Liver (tissue), 9 donors: Measurements from ENCODE around the gene CSF1. TPM values are rescaled to one million over a fixed set of nuclear protein-coding genes. Genes with fewer than 3 reads are reported as not detected.

Experiments used
- DNase-seq: peaks from one replicate; pipeline ENCODE4 v3.0.0-alpha.2; 2017; ENCODE audit warnings: low spot score
- H3K27ac ChIP-seq, 2 donors: one replicate each; pipeline ENCODE4 v1.7.0; 2013; ENCODE audit warnings: inconsistent platforms in 2 of 2, low read length in 2 of 2, control low read depth in 1 of 2, low read depth in 1 of 2, mild to moderate bottlenecking in 1 of 2
- H3K27me3 ChIP-seq, 4 donors: one replicate each; pipeline versions ENCODE4 v1.6.1 to v1.7.0; 2013; ENCODE audit warnings: low read length in 3 of 4, inconsistent platforms in 1 of 4, mild to moderate bottlenecking in 1 of 4, moderate library complexity in 1 of 4; ENCODE audit not compliant: control insufficient read depth in 4 of 4, insufficient read depth in 4 of 4
- H3K36me3 ChIP-seq, 4 donors: one replicate each; pipeline versions ENCODE4 v1.6.1 to v1.7.0; 2013; ENCODE audit warnings: low read length in 3 of 4, mild to moderate bottlenecking in 3 of 4, low read depth in 1 of 4, moderate library complexity in 1 of 4; ENCODE audit not compliant: control insufficient read depth in 4 of 4, insufficient read depth in 3 of 4
- H3K4me1 ChIP-seq, 4 donors: one replicate each; pipeline versions ENCODE4 v1.6.1 to v1.7.0; 2013; ENCODE audit warnings: low read length in 3 of 4, mild to moderate bottlenecking in 3 of 4, moderate library complexity in 1 of 4; ENCODE audit not compliant: control insufficient read depth in 4 of 4, insufficient read depth in 4 of 4
- H3K4me3 ChIP-seq, 3 donors: one replicate each; pipeline versions ENCODE4 v1.6.1 to v1.7.0; 2013; ENCODE audit warnings: low read length in 3 of 3, control low read depth in 1 of 3, low read depth in 1 of 3, mild to moderate bottlenecking in 1 of 3
- H3K9ac ChIP-seq, 2 donors: one replicate each; pipeline ENCODE4 v1.7.0; 2013; ENCODE audit warnings: low read length in 2 of 2, mild to moderate bottlenecking in 2 of 2, moderate library complexity in 2 of 2, control low read depth in 1 of 2, low read depth in 1 of 2
- H3K9me3 ChIP-seq, 4 donors: one replicate each; pipeline versions ENCODE4 v1.6.1 to v1.7.0; 2013; ENCODE audit warnings: low read length in 3 of 4; ENCODE audit not compliant: control insufficient read depth in 4 of 4
- FOXA1 ChIP-seq: IDR thresholded peaks from 2 replicates; pipeline ENCODE4 v1.6.1; 2016; ENCODE audit warnings: antibody characterized with exemption
- GABPA ChIP-seq, 2 donors: IDR thresholded peaks in 1 of 2; conservative IDR thresholded peaks in 1 of 2; 2 replicates each; pipeline ENCODE4 v1.6.1; 2016; ENCODE audit warnings: antibody characterized with exemption in 2 of 2, mild to moderate bottlenecking in 1 of 2, moderate library complexity in 1 of 2
- HNF4A ChIP-seq, 2 donors: conservative IDR thresholded peaks; 2 replicates each; pipeline ENCODE4 v1.6.1; 2016; ENCODE audit warnings: antibody characterized with exemption in 2 of 2, mild to moderate bottlenecking in 2 of 2
- JUND ChIP-seq, 2 donors: IDR thresholded peaks; 2 replicates each; pipeline ENCODE4 v1.6.1; 2016; ENCODE audit warnings: antibody characterized with exemption in 2 of 2
- NR2F2 ChIP-seq: IDR thresholded peaks from 2 replicates; pipeline ENCODE4 v1.6.1; 2016; ENCODE audit warnings: antibody characterized with exemption
- RAD21 ChIP-seq, 2 donors: IDR thresholded peaks; 2 replicates each; pipeline ENCODE4 v1.6.1; 2016; ENCODE audit warnings: antibody characterized with exemption in 2 of 2, mild to moderate bottlenecking in 2 of 2
- RXRA ChIP-seq, 2 donors: IDR thresholded peaks; 2 replicates each; pipeline ENCODE4 v1.6.1; 2017 to 2018; ENCODE audit warnings: antibody characterized with exemption in 2 of 2, mild to moderate bottlenecking in 1 of 2
- SP1 ChIP-seq: IDR thresholded peaks from 2 replicates; pipeline ENCODE4 v1.6.1; 2018; ENCODE audit warnings: antibody characterized with exemption, mild to moderate bottlenecking
- TAF1 ChIP-seq: conservative IDR thresholded peaks from 2 replicates; pipeline ENCODE4 v1.6.1; 2016; ENCODE audit warnings: antibody characterized with exemption, mild to moderate bottlenecking
- YY1 ChIP-seq: IDR thresholded peaks from 2 replicates; pipeline ENCODE4 v1.6.1; 2016; ENCODE audit warnings: antibody characterized with exemption, mild to moderate bottlenecking
- WGBS: extraction: QIAGEN DNeasy Blood & Tissue Kit; methylation state at CpG from one replicate; pipeline ENCODE4 v1.1.7; 2013; 5-methylcytosine and 5-hydroxymethylcytosine counted together
- polyA plus RNA-seq, 2 donors: library from polyadenylated mRNA; stranded (reverse) in 1 of 2; unstranded in 1 of 2; fragments of 200-250 nt in 1 of 2; fragments of >200 nt in 1 of 2; fragmentation: Nextera tagmentation in 1 of 2; extraction: Ambion mirVana in 1 of 2; gene quantifications; one replicate each; pipeline versions ENCODE4 v1.2.1 to v1.2.3, GENCODE V29; 2013 to 2015
- total RNA-seq, 2 donors: library from RNA; depleted of rRNA; stranded (reverse); fragments of >200 nt; gene quantifications; one replicate each; pipeline ENCODE4 v1.2.3, GENCODE V29; 2014
- TF ChIP-seq, protein P1 (sequence below): IDR thresholded peaks from 2 replicates; pipeline ENCODE4 v1.6.1; 2016; ENCODE audit warnings: antibody characterized with exemption
- TF ChIP-seq, protein P2 (sequence below): IDR thresholded peaks from 2 replicates; pipeline ENCODE4 v1.6.1; 2016; ENCODE audit warnings: antibody characterized with exemption, mild to moderate bottlenecking
- TF ChIP-seq, protein P3 (sequence below): fragments of 150-350 bp; IDR thresholded peaks from 2 replicates; pipeline ENCODE4 v1.5.1; 2017; ENCODE audit warnings: improper control_type of control experiment, low read depth, low read length; ENCODE audit not compliant: missing input control
- TF ChIP-seq, protein P4 (sequence below): IDR thresholded peaks from 2 replicates; pipeline ENCODE4 v1.6.1; 2016; ENCODE audit warnings: antibody characterized with exemption
- donor health status: healthy.
- donor health status: healthy.
- donor health status: healthy.
- donor health status: healthy.
- donor health status: healthy.

Gene CSF1
- total and polyA plus RNA-seq, 4 donors, result 6.3 to 15.2 (median 11.3) TPM

DNA sequence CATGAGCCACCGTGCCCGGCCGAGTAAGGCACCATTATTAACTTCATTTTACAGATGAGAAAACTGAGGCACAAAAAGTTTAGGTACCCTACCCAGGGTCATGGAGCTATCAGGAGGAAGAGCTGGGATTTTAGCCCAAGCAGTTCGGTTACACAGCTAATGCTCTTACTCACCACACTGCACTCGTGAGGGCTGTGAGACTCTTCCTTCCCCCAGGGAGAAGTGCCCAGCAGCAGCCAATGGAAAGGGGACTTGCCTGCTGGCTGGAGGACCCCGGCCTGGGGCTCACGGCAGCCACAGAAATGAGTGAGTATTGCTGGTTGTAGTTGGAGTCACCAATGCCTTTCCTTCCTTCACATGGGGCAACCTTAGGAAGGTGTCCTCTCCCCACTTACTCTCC, 5.2 kb upstream of the CSF1 start:
- peaks cover 14 to 49% (median 34%) of the 10 kb centered on the region in 4 donors for H3K4me1 ChIP-seq
- no peaks in the 10 kb centered on the region for H3K27me3 ChIP-seq
- no peak overlapping the region for H3K9ac ChIP-seq
- WGBS, result 92% methylated on average over 7 of the region's 7 CpGs
- DNase-seq, result no peak
- no peaks in the 10 kb centered on the region for H3K36me3 ChIP-seq
- H3K4me3 ChIP-seq, result no peak overlapping the region
- H3K9me3 ChIP-seq, result no peaks in the 10 kb centered on the region
- TF ChIP-seq TAF1, result no peak
- H3K27ac ChIP-seq, result no peak overlapping the region

DNA sequence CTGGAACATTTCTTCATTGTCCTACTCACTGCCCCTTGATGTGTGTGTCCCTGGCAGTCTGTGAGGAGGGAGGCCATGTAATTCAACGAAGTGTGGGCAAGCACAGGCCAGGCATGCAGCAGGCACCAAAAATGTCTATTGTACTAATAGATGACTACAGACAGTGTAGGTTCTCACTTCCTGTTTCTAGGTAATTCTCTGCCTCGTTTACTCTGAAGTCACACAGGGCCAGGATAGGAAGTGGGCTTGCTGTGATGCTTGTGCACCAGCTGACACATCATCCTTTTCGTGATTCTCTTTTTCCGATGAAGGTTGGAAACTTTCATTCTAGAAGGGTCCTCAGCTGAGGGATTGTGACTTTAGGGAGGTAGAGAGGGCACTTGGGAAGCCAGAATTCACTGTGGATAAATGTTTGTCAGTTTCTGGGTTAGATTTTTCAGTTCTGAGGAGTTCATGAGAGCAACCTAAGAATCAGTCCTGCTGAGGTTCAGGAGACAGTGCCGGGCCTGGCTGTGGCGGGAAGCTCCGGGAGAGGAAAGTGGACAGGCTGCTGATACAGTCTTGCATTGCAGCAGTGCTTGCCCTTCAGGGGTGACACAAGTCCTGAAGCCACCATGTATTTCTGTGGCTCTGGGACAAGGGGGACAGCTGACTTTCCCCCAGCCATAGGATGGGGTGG, 4.3 kb upstream of the CSF1 start:
- Histone ChIP-seq H3K9ac (no peak overlapping the region), H3K9me3 (no peaks in the 10 kb centered on the region), H3K36me3 (no peaks in the 10 kb centered on the region), H3K27me3 (no peaks in the 10 kb centered on the region), H3K4me3 (no peak overlapping the region), H3K4me1 (peaks cover 12 to 49% (median 33%) of the 10 kb centered on the region in 4 donors), H3K27ac (no peak overlapping the region)
- WGBS, result 72% methylated on average over 7 of the region's 7 CpGs
- no peak for DNase-seq
- TF ChIP-seq, protein P1, sequence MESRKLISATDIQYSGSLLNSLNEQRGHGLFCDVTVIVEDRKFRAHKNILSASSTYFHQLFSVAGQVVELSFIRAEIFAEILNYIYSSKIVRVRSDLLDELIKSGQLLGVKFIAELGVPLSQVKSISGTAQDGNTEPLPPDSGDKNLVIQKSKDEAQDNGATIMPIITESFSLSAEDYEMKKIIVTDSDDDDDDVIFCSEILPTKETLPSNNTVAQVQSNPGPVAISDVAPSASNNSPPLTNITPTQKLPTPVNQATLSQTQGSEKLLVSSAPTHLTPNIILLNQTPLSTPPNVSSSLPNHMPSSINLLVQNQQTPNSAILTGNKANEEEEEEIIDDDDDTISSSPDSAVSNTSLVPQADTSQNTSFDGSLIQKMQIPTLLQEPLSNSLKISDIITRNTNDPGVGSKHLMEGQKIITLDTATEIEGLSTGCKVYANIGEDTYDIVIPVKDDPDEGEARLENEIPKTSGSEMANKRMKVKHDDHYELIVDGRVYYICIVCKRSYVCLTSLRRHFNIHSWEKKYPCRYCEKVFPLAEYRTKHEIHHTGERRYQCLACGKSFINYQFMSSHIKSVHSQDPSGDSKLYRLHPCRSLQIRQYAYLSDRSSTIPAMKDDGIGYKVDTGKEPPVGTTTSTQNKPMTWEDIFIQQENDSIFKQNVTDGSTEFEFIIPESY, result no peak
- TF ChIP-seq JUND (IDR thresholded peaks at IDR 0.05) (no peak), SP1 (no peak), YY1 (no peak), HNF4A (conservative IDR thresholded peaks at IDR 0.05) (no peak), NR2F2 (no peak), GABPA (IDR thresholded peaks at IDR 0.05 in 1 of 2, conservative IDR thresholded peaks at IDR 0.05 in 1 of 2) (no peak), RXRA (IDR thresholded peaks at IDR 0.05) (no peak), FOXA1 (no peak), RAD21 (IDR thresholded peaks at IDR 0.05) (no peak), TAF1 (no peak)
- TF ChIP-seq, protein P2, sequence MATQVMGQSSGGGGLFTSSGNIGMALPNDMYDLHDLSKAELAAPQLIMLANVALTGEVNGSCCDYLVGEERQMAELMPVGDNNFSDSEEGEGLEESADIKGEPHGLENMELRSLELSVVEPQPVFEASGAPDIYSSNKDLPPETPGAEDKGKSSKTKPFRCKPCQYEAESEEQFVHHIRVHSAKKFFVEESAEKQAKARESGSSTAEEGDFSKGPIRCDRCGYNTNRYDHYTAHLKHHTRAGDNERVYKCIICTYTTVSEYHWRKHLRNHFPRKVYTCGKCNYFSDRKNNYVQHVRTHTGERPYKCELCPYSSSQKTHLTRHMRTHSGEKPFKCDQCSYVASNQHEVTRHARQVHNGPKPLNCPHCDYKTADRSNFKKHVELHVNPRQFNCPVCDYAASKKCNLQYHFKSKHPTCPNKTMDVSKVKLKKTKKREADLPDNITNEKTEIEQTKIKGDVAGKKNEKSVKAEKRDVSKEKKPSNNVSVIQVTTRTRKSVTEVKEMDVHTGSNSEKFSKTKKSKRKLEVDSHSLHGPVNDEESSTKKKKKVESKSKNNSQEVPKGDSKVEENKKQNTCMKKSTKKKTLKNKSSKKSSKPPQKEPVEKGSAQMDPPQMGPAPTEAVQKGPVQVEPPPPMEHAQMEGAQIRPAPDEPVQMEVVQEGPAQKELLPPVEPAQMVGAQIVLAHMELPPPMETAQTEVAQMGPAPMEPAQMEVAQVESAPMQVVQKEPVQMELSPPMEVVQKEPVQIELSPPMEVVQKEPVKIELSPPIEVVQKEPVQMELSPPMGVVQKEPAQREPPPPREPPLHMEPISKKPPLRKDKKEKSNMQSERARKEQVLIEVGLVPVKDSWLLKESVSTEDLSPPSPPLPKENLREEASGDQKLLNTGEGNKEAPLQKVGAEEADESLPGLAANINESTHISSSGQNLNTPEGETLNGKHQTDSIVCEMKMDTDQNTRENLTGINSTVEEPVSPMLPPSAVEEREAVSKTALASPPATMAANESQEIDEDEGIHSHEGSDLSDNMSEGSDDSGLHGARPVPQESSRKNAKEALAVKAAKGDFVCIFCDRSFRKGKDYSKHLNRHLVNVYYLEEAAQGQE, result no peak
- TF ChIP-seq, protein P3, sequence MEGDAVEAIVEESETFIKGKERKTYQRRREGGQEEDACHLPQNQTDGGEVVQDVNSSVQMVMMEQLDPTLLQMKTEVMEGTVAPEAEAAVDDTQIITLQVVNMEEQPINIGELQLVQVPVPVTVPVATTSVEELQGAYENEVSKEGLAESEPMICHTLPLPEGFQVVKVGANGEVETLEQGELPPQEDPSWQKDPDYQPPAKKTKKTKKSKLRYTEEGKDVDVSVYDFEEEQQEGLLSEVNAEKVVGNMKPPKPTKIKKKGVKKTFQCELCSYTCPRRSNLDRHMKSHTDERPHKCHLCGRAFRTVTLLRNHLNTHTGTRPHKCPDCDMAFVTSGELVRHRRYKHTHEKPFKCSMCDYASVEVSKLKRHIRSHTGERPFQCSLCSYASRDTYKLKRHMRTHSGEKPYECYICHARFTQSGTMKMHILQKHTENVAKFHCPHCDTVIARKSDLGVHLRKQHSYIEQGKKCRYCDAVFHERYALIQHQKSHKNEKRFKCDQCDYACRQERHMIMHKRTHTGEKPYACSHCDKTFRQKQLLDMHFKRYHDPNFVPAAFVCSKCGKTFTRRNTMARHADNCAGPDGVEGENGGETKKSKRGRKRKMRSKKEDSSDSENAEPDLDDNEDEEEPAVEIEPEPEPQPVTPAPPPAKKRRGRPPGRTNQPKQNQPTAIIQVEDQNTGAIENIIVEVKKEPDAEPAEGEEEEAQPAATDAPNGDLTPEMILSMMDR, result no peak
- TF ChIP-seq, protein P4, sequence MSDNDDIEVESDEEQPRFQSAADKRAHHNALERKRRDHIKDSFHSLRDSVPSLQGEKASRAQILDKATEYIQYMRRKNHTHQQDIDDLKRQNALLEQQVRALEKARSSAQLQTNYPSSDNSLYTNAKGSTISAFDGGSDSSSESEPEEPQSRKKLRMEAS, result no peak
